Measurements from ENCODE around the gene SLC6A3. TPM values are rescaled to one million over a fixed set of nuclear protein-coding genes. Genes with fewer than 3 reads are reported as not detected.
"Not testable (repeated sequence)": the region's sequence is repeated elsewhere in the genome, so short reads cannot be mapped to it uniquely, and the experiment has no call there.

SLC6A3 gene
- total RNA-seq, 1 experiment from 2014 or later = not detected

DNA sequence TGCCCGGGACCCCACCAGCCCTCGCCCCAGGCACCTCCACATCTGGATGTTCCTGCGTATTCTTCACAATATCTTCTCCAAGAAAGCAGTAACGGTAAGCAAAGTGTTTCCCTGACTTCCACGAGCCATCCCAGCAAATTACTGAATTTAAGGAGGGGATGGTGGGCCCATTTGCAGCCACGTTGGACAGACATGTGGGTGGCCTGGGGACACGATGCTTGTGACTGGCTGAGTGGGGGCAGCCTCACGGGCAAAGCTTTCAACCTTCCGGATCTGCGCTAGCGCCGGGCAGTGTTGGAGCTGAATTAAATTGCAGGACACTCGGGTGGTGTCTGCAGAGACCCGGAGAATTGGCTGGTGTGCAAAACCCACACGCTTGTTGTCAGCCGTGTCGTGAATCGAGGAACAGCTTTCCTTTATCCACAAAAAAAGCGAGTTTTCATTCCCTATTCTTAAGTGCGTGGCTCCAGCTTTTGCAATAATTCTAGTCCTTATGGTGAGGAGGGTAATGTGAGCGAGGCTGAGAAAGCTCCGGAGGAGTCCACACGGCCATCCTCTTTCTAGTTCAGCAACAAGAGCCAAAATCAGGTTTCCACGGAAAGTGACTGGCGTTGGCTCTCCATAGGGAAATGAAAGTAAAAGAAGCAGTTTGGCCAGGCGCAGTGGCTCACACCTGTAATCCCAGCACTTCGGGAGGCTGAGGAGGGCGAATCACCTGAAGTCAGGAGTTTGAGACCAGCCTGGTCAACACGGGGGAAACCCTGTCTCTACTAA is 82.8 kb downstream of the SLC6A3 start:
- no peaks in the 10 kb centered on the region for H3K4me1 ChIP-seq (ENCODE audit: insufficient read depth, low read length, poor library complexity, severe bottlenecking)
- intact Hi-C loops (cut with micrococcal nuclease; ENCODE audit: unreplicated experiment) = no loop called here
- no TSS peak for BruUV-seq (replicated peaks)
- no peak overlapping the region for H3K27ac ChIP-seq (ENCODE audit: low read depth, low read length, poor library complexity, severe bottlenecking)
- no peak for DNase-seq (ENCODE audit: low spot score)
- H3K9me3 ChIP-seq (ENCODE audit: low read depth, low read length, poor library complexity, severe bottlenecking) = no peaks in the 10 kb centered on the region
- H3K27me3 ChIP-seq (replicated peaks; ENCODE audit: insufficient read depth, low read depth, low read length, poor library complexity) = peaks cover 91% of the 10 kb centered on the region
- ChIA-PET CTCF (no interaction called here), POLR2A (ENCODE audit: low non-redundant PET) (no interaction called here)
- H3K4me3 ChIP-seq (ENCODE audit: low read depth, low read length, poor library complexity, severe bottlenecking) = no peak overlapping the region
- H3K36me3 ChIP-seq (ENCODE audit: insufficient read depth, low read length, poor library complexity, severe bottlenecking) = no peaks in the 10 kb centered on the region
- TF ChIP-seq EZH2 (IDR thresholded peaks at IDR 0.05; ENCODE audit: borderline replicate concordance, low read depth, low read length, poor library complexity, severe bottlenecking) = no peak
- TF ChIP-seq, protein P1, sequence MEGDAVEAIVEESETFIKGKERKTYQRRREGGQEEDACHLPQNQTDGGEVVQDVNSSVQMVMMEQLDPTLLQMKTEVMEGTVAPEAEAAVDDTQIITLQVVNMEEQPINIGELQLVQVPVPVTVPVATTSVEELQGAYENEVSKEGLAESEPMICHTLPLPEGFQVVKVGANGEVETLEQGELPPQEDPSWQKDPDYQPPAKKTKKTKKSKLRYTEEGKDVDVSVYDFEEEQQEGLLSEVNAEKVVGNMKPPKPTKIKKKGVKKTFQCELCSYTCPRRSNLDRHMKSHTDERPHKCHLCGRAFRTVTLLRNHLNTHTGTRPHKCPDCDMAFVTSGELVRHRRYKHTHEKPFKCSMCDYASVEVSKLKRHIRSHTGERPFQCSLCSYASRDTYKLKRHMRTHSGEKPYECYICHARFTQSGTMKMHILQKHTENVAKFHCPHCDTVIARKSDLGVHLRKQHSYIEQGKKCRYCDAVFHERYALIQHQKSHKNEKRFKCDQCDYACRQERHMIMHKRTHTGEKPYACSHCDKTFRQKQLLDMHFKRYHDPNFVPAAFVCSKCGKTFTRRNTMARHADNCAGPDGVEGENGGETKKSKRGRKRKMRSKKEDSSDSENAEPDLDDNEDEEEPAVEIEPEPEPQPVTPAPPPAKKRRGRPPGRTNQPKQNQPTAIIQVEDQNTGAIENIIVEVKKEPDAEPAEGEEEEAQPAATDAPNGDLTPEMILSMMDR (conservative IDR thresholded peaks at IDR 0.05; ENCODE audit: low read depth, low read length) = no peak

DNA sequence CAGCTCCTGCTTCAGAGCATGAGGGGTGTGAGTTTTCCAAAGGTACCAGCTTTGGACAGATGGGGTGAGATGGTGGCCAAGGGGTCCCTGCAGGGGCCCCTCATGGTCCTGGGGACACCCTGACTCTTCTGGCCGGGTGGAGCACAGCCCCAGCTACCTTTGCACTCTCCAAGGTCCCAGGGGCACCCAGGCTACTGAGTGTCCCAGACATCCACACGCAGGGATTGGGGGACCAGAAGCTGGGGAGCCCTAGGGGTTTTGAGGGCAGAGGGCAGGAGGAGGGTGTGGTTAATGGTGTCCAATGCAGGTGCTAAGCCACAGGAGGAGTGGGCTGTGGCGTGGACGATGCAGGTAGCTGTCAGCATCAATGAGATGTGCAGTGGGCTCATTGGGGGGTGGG is 84.4 kb downstream of the SLC6A3 start:
- intact Hi-C loops (cut with micrococcal nuclease; ENCODE audit: unreplicated experiment) = no loop called here
- no peak overlapping the region for H3K4me3 ChIP-seq (ENCODE audit: low read depth, low read length, poor library complexity, severe bottlenecking)
- no peak for DNase-seq (ENCODE audit: low spot score)
- ChIA-PET CTCF (no interaction called here), POLR2A (ENCODE audit: low non-redundant PET) (no interaction called here)
- BruUV-seq (replicated peaks) = no TSS peak
- no peak for TF ChIP-seq EZH2 (IDR thresholded peaks at IDR 0.05; ENCODE audit: borderline replicate concordance, low read depth, low read length, poor library complexity, severe bottlenecking)
- TF ChIP-seq, protein P1 (conservative IDR thresholded peaks at IDR 0.05; ENCODE audit: low read depth, low read length) = no peak
- no peak overlapping the region for H3K27ac ChIP-seq (ENCODE audit: low read depth, low read length, poor library complexity, severe bottlenecking)
- H3K4me1 ChIP-seq (ENCODE audit: insufficient read depth, low read length, poor library complexity, severe bottlenecking) = no peaks in the 10 kb centered on the region
- H3K27me3 ChIP-seq (replicated peaks; ENCODE audit: insufficient read depth, low read depth, low read length, poor library complexity) = peaks cover 92% of the 10 kb centered on the region
- no peaks in the 10 kb centered on the region for H3K9me3 ChIP-seq (ENCODE audit: low read depth, low read length, poor library complexity, severe bottlenecking)
- no peaks in the 10 kb centered on the region for H3K36me3 ChIP-seq (ENCODE audit: insufficient read depth, low read length, poor library complexity, severe bottlenecking)

DNA sequence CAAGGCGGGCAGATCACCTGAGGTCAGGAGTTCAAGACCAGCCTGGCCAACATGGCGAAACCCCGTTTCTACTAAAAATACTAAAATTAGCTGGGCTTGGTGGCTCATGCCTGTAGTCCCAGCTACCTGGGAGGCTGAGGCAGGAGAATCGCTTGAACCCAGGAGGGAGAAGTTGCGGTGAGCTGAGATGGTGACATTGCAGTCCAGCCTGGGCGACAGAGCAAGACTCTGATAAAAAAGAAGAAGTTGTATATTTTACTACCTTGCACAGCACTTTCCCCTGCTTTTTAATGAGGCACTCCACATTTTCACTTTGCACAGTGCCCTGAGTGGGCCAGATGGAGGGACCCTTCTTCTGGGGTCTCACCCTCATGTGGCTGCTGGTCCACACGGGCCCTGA is 84.9 kb downstream of the SLC6A3 start:
- POLR2A ChIA-PET (ENCODE audit: low non-redundant PET); H3K27ac ChIP-seq (ENCODE audit: low read depth, low read length, poor library complexity, severe bottlenecking); intact Hi-C loops (cut with micrococcal nuclease; ENCODE audit: unreplicated experiment); H3K36me3 ChIP-seq (ENCODE audit: insufficient read depth, low read length, poor library complexity, severe bottlenecking); H3K9me3 ChIP-seq (ENCODE audit: low read depth, low read length, poor library complexity, severe bottlenecking); DNase-seq (ENCODE audit: low spot score); BruUV-seq (replicated peaks); H3K4me1 ChIP-seq (ENCODE audit: insufficient read depth, low read length, poor library complexity, severe bottlenecking); H3K4me3 ChIP-seq (ENCODE audit: low read depth, low read length, poor library complexity, severe bottlenecking); CTCF ChIA-PET: not testable (repeated sequence)
- peaks cover 95% of the 10 kb centered on the region for H3K27me3 ChIP-seq (replicated peaks; ENCODE audit: insufficient read depth, low read depth, low read length, poor library complexity)

DNA sequence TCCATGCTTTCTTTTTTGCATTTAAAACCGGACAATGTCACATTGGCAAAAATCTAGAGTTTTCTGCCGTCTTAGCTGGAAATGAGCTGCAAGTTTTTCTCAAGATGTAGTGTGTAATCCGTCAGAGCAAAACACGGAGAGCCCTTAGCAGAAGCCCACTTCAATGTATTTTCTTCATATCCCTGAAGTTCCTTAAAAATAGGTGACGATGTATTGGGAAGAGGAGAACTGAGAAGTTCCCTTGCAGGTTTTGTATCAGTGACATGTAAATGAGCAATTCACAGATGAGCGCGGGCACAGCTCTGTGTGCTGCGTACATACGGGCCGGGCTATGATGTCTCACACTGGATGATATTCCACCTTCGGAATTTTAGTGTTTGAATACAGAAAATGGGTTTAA is 85.5 kb downstream of the SLC6A3 start:
- no peaks in the 10 kb centered on the region for H3K4me1 ChIP-seq (ENCODE audit: insufficient read depth, low read length, poor library complexity, severe bottlenecking)
- peaks cover 97% of the 10 kb centered on the region for H3K27me3 ChIP-seq (replicated peaks; ENCODE audit: insufficient read depth, low read depth, low read length, poor library complexity)
- H3K36me3 ChIP-seq (ENCODE audit: insufficient read depth, low read length, poor library complexity, severe bottlenecking) = no peaks in the 10 kb centered on the region
- H3K27ac ChIP-seq (ENCODE audit: low read depth, low read length, poor library complexity, severe bottlenecking) = no peak overlapping the region
- intact Hi-C loops (cut with micrococcal nuclease; ENCODE audit: unreplicated experiment) = no loop called here
- no peak for DNase-seq (ENCODE audit: low spot score)
- no peak overlapping the region for H3K4me3 ChIP-seq (ENCODE audit: low read depth, low read length, poor library complexity, severe bottlenecking)
- TF ChIP-seq, protein P1 (conservative IDR thresholded peaks at IDR 0.05; ENCODE audit: low read depth, low read length) = no peak
- TF ChIP-seq EZH2 (IDR thresholded peaks at IDR 0.05; ENCODE audit: borderline replicate concordance, low read depth, low read length, poor library complexity, severe bottlenecking) = no peak
- BruUV-seq (replicated peaks) = no TSS peak
- no peaks in the 10 kb centered on the region for H3K9me3 ChIP-seq (ENCODE audit: low read depth, low read length, poor library complexity, severe bottlenecking)
- ChIA-PET POLR2A (ENCODE audit: low non-redundant PET) (no interaction called here), CTCF (no interaction called here)
